GM18520 (cell line): ENCODE data around the gene PPIC.
"Not testable (repeated sequence)": the region's sequence is repeated elsewhere in the genome, so short reads cannot be mapped to it uniquely, and the experiment has no call there.

ENCODE experiments used
- ATAC-seq: cut with Tn5 transposase; IDR thresholded peaks from one replicate; pipeline ENCODE4 v1.9.1; 2021; ENCODE audit not compliant: unreplicated experiment

The PPIC gene

GRCh38 chr5:123012321-123012720, 24.2 kb downstream of the PPIC start:
- ATAC-seq, result no peak

GRCh38 chr5:123007754-123008153, 28.8 kb downstream of the PPIC start:
- ATAC-seq, result no peak

DNA sequence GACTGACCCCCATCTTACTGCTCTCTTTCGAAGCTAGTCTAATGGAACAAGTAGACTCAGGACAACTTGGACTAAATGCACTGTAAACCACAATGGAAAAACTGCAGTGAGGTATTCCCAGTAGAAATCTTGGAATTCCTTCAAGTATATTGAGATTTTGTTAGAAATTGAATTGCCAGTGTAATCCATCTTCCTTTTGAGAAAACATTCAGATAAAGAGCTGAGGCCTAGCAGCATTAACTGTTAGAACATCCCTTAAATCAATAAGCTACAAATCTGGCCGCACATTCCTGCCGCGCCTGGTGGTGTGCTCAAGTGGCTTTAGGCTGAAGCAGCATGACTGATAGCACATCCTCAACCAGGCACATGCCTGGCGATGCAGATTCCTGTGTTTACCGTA, 29.3 kb downstream of the PPIC start:
- ATAC-seq, result no peak

GRCh38 chr5:123001808-123002207, 34.7 kb downstream of the PPIC start:
- ATAC-seq, result no peak

- ATAC-seq, result no peak
Measured at GRCh38 chr5:123000731-123001130, 35.8 kb downstream of the PPIC start.

DNA sequence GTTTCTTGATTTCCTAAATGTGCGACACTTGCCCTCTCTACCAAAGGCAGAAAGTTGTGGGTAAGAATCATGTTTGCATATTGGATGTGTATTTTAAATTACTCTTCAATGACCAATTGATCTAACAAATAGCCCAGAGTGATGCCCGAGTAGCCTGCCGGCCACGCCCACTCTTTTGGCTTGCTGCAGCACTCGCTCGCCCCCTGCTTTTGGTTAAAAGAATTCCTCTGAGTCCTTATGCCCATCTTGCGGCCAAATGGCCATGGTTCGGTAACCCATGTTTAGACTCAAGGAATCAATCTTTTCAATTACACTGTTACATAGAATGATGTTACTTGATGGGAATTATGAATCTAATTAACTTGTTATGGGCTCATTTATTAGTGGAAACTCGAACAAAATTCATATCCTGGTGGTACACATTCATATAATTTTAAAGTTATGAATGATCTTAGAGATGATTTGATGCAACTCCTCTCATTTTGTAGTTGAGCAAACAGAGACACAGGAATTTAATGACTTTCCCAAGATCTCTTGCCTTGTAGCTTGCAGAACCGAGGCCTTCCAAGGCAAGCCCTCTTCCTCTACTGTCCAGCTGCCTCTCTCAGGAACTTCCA, 36.5 kb downstream of the PPIC start:
- peak; percentile 72 for ATAC-seq

- no peak for ATAC-seq
Measured at GRCh38 chr5:122997294-122997693, 39.2 kb downstream of the PPIC start.

GRCh38 chr5:122996091-122996490, 40.4 kb downstream of the PPIC start:
- no peak for ATAC-seq

- ATAC-seq, result peak; percentile 91
Measured at GRCh38 chr5:122985954-122986721, 50.4 kb downstream of the PPIC start.

GRCh38 chr5:122985006-122985700, 51.4 kb downstream of the PPIC start:
- no peak for ATAC-seq

- peak; percentile 33 for ATAC-seq
Measured at GRCh38 chr5:122984425-122984824, 52.1 kb downstream of the PPIC start.

DNA sequence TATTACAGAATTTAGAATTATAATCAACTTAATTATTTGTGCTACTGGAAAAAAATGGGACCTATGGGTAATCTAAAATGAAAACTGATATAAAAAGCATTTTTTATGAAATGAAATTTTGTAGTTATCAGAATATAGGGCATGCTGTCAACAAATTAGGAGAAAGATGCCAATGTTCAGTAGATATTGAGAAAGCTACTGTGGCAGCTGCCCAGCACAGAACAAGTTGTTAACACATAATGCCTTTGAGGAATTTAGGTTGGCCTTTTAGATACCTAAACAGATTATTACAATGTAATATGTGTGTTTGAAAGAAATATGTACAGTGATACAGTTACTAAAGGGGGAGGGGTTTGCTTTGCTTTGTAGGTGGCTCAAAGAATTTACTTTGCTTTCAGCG, 54.1 kb downstream of the PPIC start:
- no peak for ATAC-seq

GRCh38 chr5:122981846-122982245, 54.7 kb downstream of the PPIC start:
- no peak for ATAC-seq

DNA sequence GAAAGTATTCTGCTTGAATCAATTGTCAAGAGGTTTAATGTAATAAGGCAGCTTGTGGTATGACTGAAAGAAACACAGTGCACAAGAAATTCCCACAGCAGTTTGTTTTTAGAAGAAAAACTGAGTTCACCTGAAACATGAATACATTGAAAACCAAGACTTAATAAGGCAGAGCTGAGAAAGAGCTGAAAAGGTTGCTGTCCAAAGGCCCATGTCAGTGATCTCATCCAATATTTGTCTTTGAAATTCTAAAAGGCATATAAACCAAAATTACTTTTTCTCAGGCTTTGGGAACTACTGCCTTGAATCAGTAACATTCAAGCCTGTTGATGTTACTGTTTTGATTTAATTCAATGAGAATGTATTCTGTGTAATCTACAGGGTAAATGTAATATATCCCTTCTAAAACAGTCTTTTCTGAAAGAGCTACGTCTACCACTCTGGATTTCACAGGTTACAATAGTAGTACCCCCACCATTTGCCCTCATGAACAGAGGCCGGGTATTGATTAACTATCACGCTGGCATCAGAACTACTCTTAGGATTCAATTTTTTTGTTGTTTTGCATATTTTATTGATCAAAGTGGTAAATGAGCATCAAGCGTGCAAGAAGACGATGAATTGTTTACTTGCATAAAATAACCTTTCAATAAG, 57.8 kb downstream of the PPIC start:
- ATAC-seq, result no peak

- ATAC-seq, result no peak
Measured at GRCh38 chr5:122978068-122978467, 58.5 kb downstream of the PPIC start.

GRCh38 chr5:122977319-122977718, 59.2 kb downstream of the PPIC start:
- no peak for ATAC-seq

- ATAC-seq, result not testable (repeated sequence)
Measured at GRCh38 chr5:122974251-122974650, 62.3 kb downstream of the PPIC start.

DNA sequence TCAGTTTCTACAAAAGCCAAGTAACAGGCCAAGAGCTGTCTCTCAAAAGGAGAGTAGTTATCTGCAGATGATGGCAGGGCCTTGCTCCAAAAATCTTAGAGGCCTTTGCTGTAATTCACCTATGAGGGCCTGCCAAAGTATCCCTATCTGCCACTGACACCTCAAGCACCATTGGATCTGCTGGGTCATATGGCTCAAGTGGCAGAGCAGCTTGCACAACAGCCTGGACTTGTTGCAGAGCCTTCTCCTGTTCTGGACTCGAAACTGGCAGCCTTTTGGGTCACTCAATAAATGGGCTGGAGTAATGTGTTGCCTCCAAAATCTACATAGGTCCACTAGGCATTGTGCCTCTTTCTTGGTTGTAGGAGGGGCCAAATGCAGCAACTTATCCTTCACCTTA, 62.8 kb downstream of the PPIC start:
- not testable (repeated sequence) for ATAC-seq
